ENCODE data around the gene SMIM11. TPM values are rescaled to one million over a fixed set of nuclear protein-coding genes. Genes with fewer than 3 reads are reported as not detected.

The SMIM11 gene
- total and polyA plus RNA-seq, 2 of the 4 experiments (the other 2 are of a cell fraction), result 3.6 to 8.8 TPM

GRCh38 chr21:34345892-34346291 is 29.4 kb upstream of the SMIM11 start:
- Histone ChIP-seq H2BK15ac (ENCODE audit: low read depth, low read length) (peak overlapping the region; percentile 91; the same call in 2 of the 3 replicates), H4K20me1 (ENCODE audit: insufficient read depth, low read length) (no peaks in the 10 kb centered on the region), H2BK20ac (ENCODE audit: low read depth, low read length) (peak overlapping the region; percentile 95), H3K56ac (ENCODE audit: extremely low read depth, insufficient read depth, low read length) (peak overlapping the region; percentile 50; the same call in 1 of the 2 replicates), H2AK5ac (ENCODE audit: low read depth, low read length) (peak overlapping the region; percentile 89; the same call in 1 of the 2 replicates), H3K4me2 (ENCODE audit: low read depth, low read length) (peak overlapping the region; percentile 18; the same call in 1 of the 2 replicates), H3K9me1 (ENCODE audit: insufficient read depth, low read length) (peaks cover 13% of the 10 kb centered on the region), H3K9me3 (ENCODE audit: control insufficient read depth, insufficient read depth, low read length) (no peaks in the 10 kb centered on the region), H3K18ac (ENCODE audit: low read depth, low read length) (peak overlapping the region; percentile 78), H3K4me1 (ENCODE audit: control insufficient read depth, insufficient read depth, low read length) (peaks cover 22% of the 10 kb centered on the region), H3K27ac (ENCODE audit: insufficient read depth, low read length) (peak overlapping the region; percentile 59), H4K5ac (ENCODE audit: low read depth, low read length) (peak overlapping the region; percentile 45), H2BK120ac (ENCODE audit: low read depth, low read length) (peak overlapping the region; percentile 97), H3K14ac (replicated peaks; ENCODE audit: low read depth, low read length) (peak overlapping the region; percentile 96), H3K9ac (ENCODE audit: low read depth, low read length) (no peak overlapping the region), H3K79me1 (ENCODE audit: low read depth in 1 of 2, low read length in 2 of 2) (0 out of 4 replicates have a peak, but pooled peaks cover 0 to 4% of the 10 kb centered on the region in 2 experiments), H2AK9ac (replicated peaks; ENCODE audit: low read depth, low read length, poor library complexity) (peak overlapping the region; percentile 77), H2AFZ (replicated peaks; ENCODE audit: low read length, poor library complexity) (peak overlapping the region; percentile 74), H4K8ac (ENCODE audit: low read depth in 2 of 2, low read length in 2 of 2) (peak overlapping the region in 1 of 2 experiments; percentile 56; a peak in 2 of 4 replicates), H3K4ac (ENCODE audit: low read depth, low read length) (peak overlapping the region; percentile 93), H3K4me3 (ENCODE audit: insufficient read depth, low read depth, low read length) (no peak overlapping the region), H3K23ac (ENCODE audit: low read depth, low read length) (peak overlapping the region; percentile 92), H3K27me3 (ENCODE audit: control insufficient read depth, insufficient read depth, low read length) (peaks cover 2% of the 10 kb centered on the region; the same call in 1 of the 2 replicates), H2BK5ac (ENCODE audit: low read depth, low read length, poor library complexity, severe bottlenecking) (peak overlapping the region; percentile 66), H4K91ac (ENCODE audit: insufficient read depth, low read depth, low read length) (peak overlapping the region; percentile 90; the same call in 1 of the 2 replicates), H3K36me3 (ENCODE audit: control insufficient read depth, insufficient read depth, low read length) (no peaks in the 10 kb centered on the region)
- in situ Hi-C loops (cut with MboI; ENCODE audit: low sequenced_read_pairs) (no loop called here), intact Hi-C loops (cut with micrococcal nuclease) (loop anchor here (5.0 kb wide), 2 partner anchors 144 to 409 kb away; no protein-coding TSS in a partner anchor), dilution Hi-C loops (cut with HindIII; ENCODE audit: low sequenced_read_pairs, unreplicated experiment) (no loop called here)
- peak; percentile 82 for ATAC-seq (ENCODE audit: low read depth)
- WGBS, 2 experiments (ENCODE audit: extremely low coverage in 2 of 2, insufficient read length in 1 of 2), result no CpG with 5 or more reads among the region's 10 CpGs
- no TSS peak for BruUV-seq (replicated peaks)
- POLR2A ChIA-PET (ENCODE audit: unreplicated experiment), result no interaction called here
- DNase-seq, result peak; percentile 71
- no peak for TF ChIP-seq ELK1 (IDR thresholded peaks at IDR 0.05; ENCODE audit: borderline replicate concordance, low read depth, low read length)
- TF ChIP-seq USF2 (IDR thresholded peaks at IDR 0.05; ENCODE audit: low read depth, low read length), result peak; percentile 45; the same call in 1 of the 2 replicates
- TF ChIP-seq CTCF (conservative IDR thresholded peaks at IDR 0.05; ENCODE audit: low read depth, low read length), result no peak
- CTCF ChIA-PET, result interaction anchor here (0.6 to 3.5 kb wide), 4 partner anchors 13 to 422 kb away, joined by 3 to 24 read pairs (median 4); no protein-coding TSS in a partner anchor

All from IMR-90 (cell line).